Pancreas (tissue), 10 donors: Measurements from ENCODE around the gene CCL18. TPM values are rescaled to one million over a fixed set of nuclear protein-coding genes. Genes with fewer than 3 reads are reported as not detected.
A peak's percentile ranks its signal among the peaks of the same experiment; 100 is the strongest.
"Not testable (repeated sequence)": the region's sequence is repeated elsewhere in the genome, so short reads cannot be mapped to it uniquely, and the experiment has no call there.

Source experiments
- ATAC-seq, 4 donors: fragments of 200-7000 bp; cut with Tn5 transposase; one replicate each; pipeline versions ENCODE4 v1.8.0 to v1.9.1; 2020; ENCODE audit warnings: mild to moderate bottlenecking in 4 of 4, moderate library complexity in 4 of 4
- DNase-seq, 6 donors: peaks; one replicate each; pipeline ENCODE4 v3.0.0-alpha.2; 2020
- FAIRE-seq: peaks from 2 replicates; lab custom pipeline; 2012; peaks lifted over from hg19 to GRCh38; lab: Jason Lieb, UNC
- H3K27ac ChIP-seq, 4 donors: fragments of 200-600 bp; sonication (generic); 1 replicate in 3 of 4; 2 replicates in 1 of 4; pipeline versions ENCODE4 v1.5.0 to v1.8.0; 2020
- H3K27me3 ChIP-seq, 4 donors: fragments of 200-600 bp; one replicate each; pipeline ENCODE4 v1.8.0; 2021
- H3K36me3 ChIP-seq, 3 donors: fragments of 200-600 bp; sonication (generic) in 1 of 3; one replicate each; pipeline versions ENCODE4 v1.5.0 to v1.8.0; 2020 to 2021
- H3K4me1 ChIP-seq, 3 donors: fragments of 200-600 bp; one replicate each; pipeline ENCODE4 v1.8.0; 2021
- H3K4me3 ChIP-seq, 4 donors: fragments of 200-600 bp; sonication (generic) in 2 of 4; one replicate each; pipeline versions ENCODE4 v1.5.0 to v1.8.0; 2020 to 2021
- H3K9me3 ChIP-seq, 4 donors: fragments of 200-600 bp; one replicate each; pipeline ENCODE4 v1.8.0; 2021
- WGBS, 2 donors: extraction: QIAGEN DNeasy Blood & Tissue Kit; methylation state at CpG; one replicate each; pipeline ENCODE4 v1.1.7; 2013; 5-methylcytosine and 5-hydroxymethylcytosine counted together
- intact Hi-C, 3 donors: fragments of 100-400 bp; cut with DNase I; formaldehyde crosslinking; loops; one replicate each; pipeline versions ENCODE4 v1.11.1 to v1.14.2; 2022
- polyA plus RNA-seq, 2 donors: library from polyadenylated mRNA; stranded (reverse); fragments of 200-250 nt; gene quantifications; one replicate each; pipeline ENCODE4 v1.2.3, GENCODE V29; 2013
- total RNA-seq, 6 donors: library from RNA; stranded (reverse); fragmentation: NEBNext Ultra II Directional in 4 of 6; extraction: Animal tissue kit (Norgen Biotek cat#: 25700) in 4 of 6; gene quantifications; one replicate each; pipeline versions ENCODE4 v1.2.1 to v1.2.4, GENCODE V29; 2021 to 2023
- TF ChIP-seq, protein P1 (sequence below), 4 donors: fragments of 200-600 bp; sonication (generic) in 3 of 4; IDR thresholded peaks; one replicate each; pipeline versions ENCODE4 v1.5.0 to v1.8.0; 2021; ENCODE audit warnings: antibody characterized with exemption in 4 of 4
- donor health status: healthy with polysubstance abuse.
- donor health status: DM: no; HTN: no; CAD: no; lungs with moderate emphysema.
- donor health status: DM: no; HTN: no; CAD: no.
- donor health status: control.
- donor health status: control.
- donor health status: Bipolar disorder and iron deficiency.
- donor health status: DM: yes; HTN: yes; CAD: no.
- donor health status: DM: no; HTN: no; CAD: no.
- donor health status: DM: no; HTN: no; CAD: no.
- donor health status: DM: yes; HTN: yes; CAD: no.

Gene CCL18
- total and polyA plus RNA-seq, 8 donors = 0.13 to 1.5 (median 1.1) TPM; not detected in 4

DNA sequence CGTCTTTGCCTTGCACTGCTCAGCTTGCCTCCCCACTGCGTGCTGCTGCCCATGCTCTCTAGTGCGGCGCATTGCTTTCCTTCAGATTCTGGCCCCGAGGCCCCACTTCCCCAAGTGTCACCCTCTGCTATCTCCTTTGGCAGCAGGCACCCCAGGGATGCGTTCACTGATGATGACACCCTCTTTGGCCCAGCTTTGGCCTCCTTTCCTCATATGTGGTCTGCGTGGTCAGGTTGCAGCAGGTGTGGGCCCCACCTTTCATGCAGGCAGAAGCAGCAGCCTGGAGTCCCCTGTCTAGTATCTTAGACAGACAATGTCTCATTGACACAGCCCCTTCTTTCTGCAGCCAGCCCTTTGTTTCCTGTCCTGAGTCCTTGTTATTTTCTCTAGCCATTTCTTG, 30.7 kb downstream of the CCL18 start:
- TF ChIP-seq, protein P1, sequence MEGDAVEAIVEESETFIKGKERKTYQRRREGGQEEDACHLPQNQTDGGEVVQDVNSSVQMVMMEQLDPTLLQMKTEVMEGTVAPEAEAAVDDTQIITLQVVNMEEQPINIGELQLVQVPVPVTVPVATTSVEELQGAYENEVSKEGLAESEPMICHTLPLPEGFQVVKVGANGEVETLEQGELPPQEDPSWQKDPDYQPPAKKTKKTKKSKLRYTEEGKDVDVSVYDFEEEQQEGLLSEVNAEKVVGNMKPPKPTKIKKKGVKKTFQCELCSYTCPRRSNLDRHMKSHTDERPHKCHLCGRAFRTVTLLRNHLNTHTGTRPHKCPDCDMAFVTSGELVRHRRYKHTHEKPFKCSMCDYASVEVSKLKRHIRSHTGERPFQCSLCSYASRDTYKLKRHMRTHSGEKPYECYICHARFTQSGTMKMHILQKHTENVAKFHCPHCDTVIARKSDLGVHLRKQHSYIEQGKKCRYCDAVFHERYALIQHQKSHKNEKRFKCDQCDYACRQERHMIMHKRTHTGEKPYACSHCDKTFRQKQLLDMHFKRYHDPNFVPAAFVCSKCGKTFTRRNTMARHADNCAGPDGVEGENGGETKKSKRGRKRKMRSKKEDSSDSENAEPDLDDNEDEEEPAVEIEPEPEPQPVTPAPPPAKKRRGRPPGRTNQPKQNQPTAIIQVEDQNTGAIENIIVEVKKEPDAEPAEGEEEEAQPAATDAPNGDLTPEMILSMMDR (IDR thresholded peaks at IDR 0.05) = no peak
- Histone ChIP-seq H3K27me3 (no peaks in the 10 kb centered on the region), H3K36me3 (no peaks in the 10 kb centered on the region), H3K4me3 (no peak overlapping the region), H3K9me3 (no peaks in the 10 kb centered on the region), H3K4me1 (no peaks in the 10 kb centered on the region), H3K27ac (no peak overlapping the region)
- no peak for FAIRE-seq
- intact Hi-C loops = no loop called here
- ATAC-seq = no peak
- 85 to 92% methylated on average over 7 of the region's 7 CpGs for WGBS, 2 donors
- DNase-seq = no peak

DNA sequence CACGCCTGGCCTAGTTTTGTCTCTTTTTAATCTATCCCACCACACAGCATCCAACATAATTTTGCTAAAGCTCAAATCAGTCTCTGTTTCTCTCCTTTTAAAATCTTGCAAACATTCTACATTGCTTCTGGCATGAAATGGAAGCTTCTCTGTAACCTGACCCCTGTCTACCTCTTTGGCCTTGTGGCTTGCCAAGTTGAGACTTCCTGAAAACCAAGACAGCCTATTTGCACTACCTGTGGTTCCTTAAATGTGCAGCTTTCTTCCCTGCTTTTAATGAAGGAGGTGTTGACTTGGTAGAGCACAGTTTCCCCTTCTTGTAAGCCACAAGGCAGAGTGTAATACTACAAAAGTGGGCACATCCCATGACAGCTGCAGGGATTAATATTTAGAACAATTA, 31.9 kb downstream of the CCL18 start:
- H3K9me3 ChIP-seq = no peaks in the 10 kb centered on the region
- no peaks in the 10 kb centered on the region for H3K36me3 ChIP-seq
- intact Hi-C loops = no loop called here
- FAIRE-seq (no peak), ATAC-seq (no peak), DNase-seq (no peak)
- no peaks in the 10 kb centered on the region for H3K27me3 ChIP-seq
- no peaks in the 10 kb centered on the region for H3K4me1 ChIP-seq
- TF ChIP-seq, protein P1 (IDR thresholded peaks at IDR 0.05) = no peak
- 97 to 100% methylated on average over 1 of the region's 1 CpG for WGBS, 2 donors
- no peak overlapping the region for H3K27ac ChIP-seq
- H3K4me3 ChIP-seq = no peak overlapping the region

DNA sequence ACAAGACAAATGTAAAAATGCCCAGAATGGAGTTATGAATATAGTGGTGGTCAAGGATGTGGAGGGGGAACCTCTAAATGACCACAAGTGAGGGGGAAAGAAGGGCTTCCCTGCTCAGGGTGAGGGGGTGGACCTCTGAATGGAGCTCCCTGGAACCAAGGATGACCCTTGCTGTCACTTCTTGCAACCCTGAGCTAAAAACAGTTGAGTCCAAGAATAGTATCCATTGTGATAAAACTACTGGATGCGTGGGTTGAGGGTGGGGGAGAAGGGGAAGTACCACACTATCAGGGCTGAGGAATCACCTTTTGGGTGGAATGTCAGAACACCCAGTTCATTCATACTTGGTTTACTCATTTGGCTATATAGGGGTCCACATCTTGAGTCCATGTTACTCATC, 34.9 kb downstream of the CCL18 start:
- H3K36me3 ChIP-seq, intact Hi-C loops, FAIRE-seq, H3K4me3 ChIP-seq, H3K9me3 ChIP-seq, H3K27me3 ChIP-seq, H3K27ac ChIP-seq, H3K4me1 ChIP-seq, ATAC-seq, DNase-seq: not testable (repeated sequence)
- 90 to 100% methylated on average over 1 of the region's 1 CpG for WGBS, 2 donors

DNA sequence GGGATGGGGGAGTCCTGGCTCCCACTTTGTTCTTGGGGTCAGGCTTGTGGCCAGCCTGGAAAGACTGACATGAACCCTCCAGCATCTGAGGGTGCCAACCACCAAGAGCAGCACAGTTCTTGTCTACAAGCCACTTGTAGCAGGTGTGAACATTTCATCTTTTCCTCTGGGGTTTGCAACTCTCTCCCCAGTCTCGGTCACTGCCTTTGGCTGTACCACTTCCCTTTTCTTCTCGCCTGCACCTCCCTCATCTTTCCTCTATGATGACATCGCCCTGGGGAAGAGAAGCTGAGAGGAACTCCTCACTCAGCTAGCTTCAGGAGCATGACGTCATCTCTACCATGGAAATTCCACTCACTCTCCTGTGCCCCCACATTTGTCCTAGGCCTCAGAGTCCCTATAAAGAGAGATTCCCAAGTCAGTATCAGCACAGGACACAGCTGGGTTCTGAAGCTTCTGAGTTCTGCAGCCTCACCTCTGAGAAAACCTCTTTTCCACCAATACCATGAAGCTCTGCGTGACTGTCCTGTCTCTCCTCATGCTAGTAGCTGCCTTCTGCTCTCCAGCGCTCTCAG, 39.4 kb downstream of the CCL18 start, which contains the start of gene CCL4:
CCL4 (plus strand) TSS at position 427 of the 575 bp plus-strand sequence; CDS start at position 506, 79 bp downstream.
- DNase-seq, H3K4me3 ChIP-seq, H3K9me3 ChIP-seq, H3K4me1 ChIP-seq, H3K27me3 ChIP-seq, H3K27ac ChIP-seq, intact Hi-C loops, H3K36me3 ChIP-seq, FAIRE-seq: not testable (repeated sequence)
- peak in 2 of 4 donors; percentile 80 to 81 for ATAC-seq
- 66 to 71% methylated on average over 6 of the region's 6 CpGs for WGBS, 2 donors

DNA sequence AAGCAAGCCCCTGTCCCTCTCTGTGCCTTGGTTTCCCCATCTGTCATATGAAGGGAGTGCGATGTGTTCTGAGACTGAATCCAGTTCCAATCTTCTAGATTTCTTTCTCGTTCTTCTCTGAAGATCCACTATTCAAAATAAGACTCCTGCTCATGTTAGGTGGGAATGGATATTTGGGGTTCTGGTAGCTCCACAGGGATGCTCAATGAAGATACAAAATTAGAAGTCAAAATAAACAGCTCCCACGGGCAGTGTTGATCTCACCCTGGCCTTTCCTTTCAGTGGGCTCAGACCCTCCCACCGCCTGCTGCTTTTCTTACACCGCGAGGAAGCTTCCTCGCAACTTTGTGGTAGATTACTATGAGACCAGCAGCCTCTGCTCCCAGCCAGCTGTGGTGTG, 40.2 kb downstream of the CCL18 start:
- H3K4me3 ChIP-seq, intact Hi-C loops, H3K4me1 ChIP-seq, H3K9me3 ChIP-seq, DNase-seq, ATAC-seq, FAIRE-seq, H3K27ac ChIP-seq, H3K36me3 ChIP-seq, H3K27me3 ChIP-seq: not testable (repeated sequence)
- 46 to 62% methylated on average over 6 to 7 of the region's 7 CpGs for WGBS, 2 donors

DNA sequence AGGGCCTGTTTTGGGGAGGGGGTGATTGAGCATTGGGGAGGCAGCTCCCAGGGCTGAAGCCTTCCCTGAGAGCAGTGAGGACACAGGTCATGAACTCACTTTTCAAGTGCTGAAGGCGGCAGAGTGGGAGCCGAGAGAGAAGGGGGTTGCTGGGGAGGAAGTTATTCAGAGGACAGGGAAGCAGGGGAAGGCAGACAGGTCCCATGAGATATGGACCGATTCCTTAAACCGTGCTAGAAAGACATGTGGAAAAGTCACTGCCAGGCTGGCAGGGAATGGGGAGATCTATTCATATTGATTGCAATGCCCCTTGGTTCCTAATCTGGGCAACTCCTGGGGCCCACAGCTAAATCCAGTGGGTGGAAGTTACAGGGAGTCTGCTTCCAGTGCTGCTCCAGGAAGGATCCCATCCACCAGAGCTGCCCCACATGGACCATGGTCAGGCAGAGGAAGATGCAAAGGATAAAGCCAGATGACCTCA, 40.7 kb downstream of the CCL18 start:
- TF ChIP-seq, protein P1 (IDR thresholded peaks at IDR 0.05) = no peak
- no peak for FAIRE-seq
- WGBS, 2 donors = 38 to 51% methylated on average over 4 of the region's 4 CpGs
- peak in 1 of 4 donors; percentile 23 for ATAC-seq
- H3K9me3 ChIP-seq = no peaks in the 10 kb centered on the region
- no peaks in the 10 kb centered on the region for H3K36me3 ChIP-seq
- no peak overlapping the region for H3K27ac ChIP-seq
- H3K27me3 ChIP-seq = no peaks in the 10 kb centered on the region
- H3K4me1 ChIP-seq = no peaks in the 10 kb centered on the region
- intact Hi-C loops = no loop called here
- DNase-seq = no peak
- H3K4me3 ChIP-seq = no peak overlapping the region
